ENCODE data around the gene PRKD2.

PRKD2 gene

GRCh38 chr19:46687438-46688145, 29.3 kb downstream of the PRKD2 start:
- TF ChIP-seq ZNF416 (tag by site-specific recombination; IDR thresholded peaks at IDR 0.05) (no peak), KLF8 (tag by site-specific recombination; IDR thresholded peaks at IDR 0.05) (no peak), ZNF664 (tag by site-specific recombination; IDR thresholded peaks at IDR 0.05) (peak; percentile 94)
- Histone ChIP-seq H3K4me1 (ENCODE audit: control insufficient read depth, insufficient read depth, low read length) (no peaks in the 10 kb centered on the region), H3K4me3 (ENCODE audit: low read depth, low read length) (no peak overlapping the region), H3K36me3 (ENCODE audit: control insufficient read depth in 2 of 2, insufficient read depth in 1 of 2, low read length in 2 of 2) (peaks cover 81 to 93% of the 10 kb centered on the region in 2 experiments), H3K27ac (ENCODE audit: extremely low read depth, low read depth, low read length) (no peak overlapping the region), H3K9me3 (ENCODE audit: control insufficient read depth, insufficient read depth, low read depth, low read length) (no peaks in the 10 kb centered on the region)
- POLR2A ChIA-PET: interaction anchor here (1.0 kb wide), 1 partner anchor 23 kb away, joined by 3 read pairs; no protein-coding TSS in a partner anchor
- CTCF ChIA-PET: interaction anchor here (1.0 to 2.3 kb wide), 5 partner anchors 9 to 159 kb away, joined by 3 to 11 read pairs (median 4); no protein-coding TSS in a partner anchor

GRCh38 chr19:46685189-46685588, 31.7 kb downstream of the PRKD2 start:
- H3K27ac ChIP-seq (ENCODE audit: extremely low read depth, low read depth, low read length): no peak overlapping the region
- peaks cover 70 to 82% of the 10 kb centered on the region in 2 experiments for H3K36me3 ChIP-seq (ENCODE audit: control insufficient read depth in 2 of 2, insufficient read depth in 1 of 2, low read length in 2 of 2)
- no peaks in the 10 kb centered on the region for H3K4me1 ChIP-seq (ENCODE audit: control insufficient read depth, insufficient read depth, low read length)
- ChIA-PET POLR2A (interaction anchor here (0.8 kb wide), 1 partner anchor 74 kb away, joined by 3 read pairs; no protein-coding TSS in a partner anchor), CTCF (interaction anchor here (0.6 to 3.1 kb wide), 3 partner anchors 20 to 155 kb away, joined by 4 to 18 read pairs (median 8); partner anchors contain the start of gene DACT3)
- H3K9me3 ChIP-seq (ENCODE audit: control insufficient read depth, insufficient read depth, low read depth, low read length): no peaks in the 10 kb centered on the region
- no peak overlapping the region for H3K4me3 ChIP-seq (ENCODE audit: low read depth, low read length)
- TF ChIP-seq, protein P1, sequence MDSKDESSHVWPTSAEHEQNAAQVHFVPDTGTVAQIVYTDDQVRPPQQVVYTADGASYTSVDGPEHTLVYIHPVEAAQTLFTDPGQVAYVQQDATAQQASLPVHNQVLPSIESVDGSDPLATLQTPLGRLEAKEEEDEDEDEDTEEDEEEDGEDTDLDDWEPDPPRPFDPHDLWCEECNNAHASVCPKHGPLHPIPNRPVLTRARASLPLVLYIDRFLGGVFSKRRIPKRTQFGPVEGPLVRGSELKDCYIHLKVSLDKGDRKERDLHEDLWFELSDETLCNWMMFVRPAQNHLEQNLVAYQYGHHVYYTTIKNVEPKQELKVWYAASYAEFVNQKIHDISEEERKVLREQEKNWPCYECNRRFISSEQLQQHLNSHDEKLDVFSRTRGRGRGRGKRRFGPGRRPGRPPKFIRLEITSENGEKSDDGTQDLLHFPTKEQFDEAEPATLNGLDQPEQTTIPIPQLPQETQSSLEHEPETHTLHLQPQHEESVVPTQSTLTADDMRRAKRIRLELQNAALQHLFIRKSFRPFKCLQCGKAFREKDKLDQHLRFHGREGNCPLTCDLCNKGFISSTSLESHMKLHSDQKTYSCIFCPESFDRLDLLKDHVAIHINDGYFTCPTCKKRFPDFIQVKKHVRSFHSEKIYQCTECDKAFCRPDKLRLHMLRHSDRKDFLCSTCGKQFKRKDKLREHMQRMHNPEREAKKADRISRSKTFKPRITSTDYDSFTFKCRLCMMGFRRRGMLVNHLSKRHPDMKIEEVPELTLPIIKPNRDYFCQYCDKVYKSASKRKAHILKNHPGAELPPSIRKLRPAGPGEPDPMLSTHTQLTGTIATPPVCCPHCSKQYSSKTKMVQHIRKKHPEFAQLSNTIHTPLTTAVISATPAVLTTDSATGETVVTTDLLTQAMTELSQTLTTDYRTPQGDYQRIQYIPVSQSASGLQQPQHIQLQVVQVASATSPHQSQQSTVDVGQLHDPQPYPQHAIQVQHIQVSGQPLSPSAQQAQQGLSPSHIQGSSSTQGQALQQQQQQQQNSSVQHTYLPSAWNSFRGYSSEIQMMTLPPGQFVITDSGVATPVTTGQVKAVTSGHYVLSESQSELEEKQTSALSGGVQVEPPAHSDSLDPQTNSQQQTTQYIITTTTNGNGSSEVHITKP (tag by site-specific recombination; IDR thresholded peaks at IDR 0.05): peak; percentile 38; the same call in 1 of the 2 replicates
- no peak for TF ChIP-seq ZNF514 (tag by site-specific recombination; IDR thresholded peaks at IDR 0.05)

- 0 out of 2 replicates have a peak, but pooled peaks have one; percentile 14 for TF ChIP-seq SP3 (tag by site-specific recombination; IDR thresholded peaks at IDR 0.05)
- TF ChIP-seq KLF1 (tag by site-specific recombination; IDR thresholded peaks at IDR 0.05): peak; percentile 59
- TF ChIP-seq ZNF600 (tag by site-specific recombination; IDR thresholded peaks at IDR 0.05): peak; percentile 37; the same call in 1 of the 2 replicates
- TF ChIP-seq SP2 (tag by site-specific recombination; IDR thresholded peaks at IDR 0.05): peak; percentile 39
- no peak for TF ChIP-seq ZBTB21 (tag by site-specific recombination; IDR thresholded peaks at IDR 0.05)
- TF ChIP-seq KLF9 (tag by site-specific recombination; IDR thresholded peaks at IDR 0.05; ENCODE audit: low read depth): 0 out of 2 replicates have a peak, but pooled peaks have one; percentile 17
- CTCF ChIA-PET: interaction anchor here (1.0 kb wide), 1 partner anchor 61 kb away, joined by 3 read pairs; no protein-coding TSS in a partner anchor
- POLR2A ChIA-PET: no interaction called here
- H3K36me3 ChIP-seq (ENCODE audit: control insufficient read depth in 2 of 2, insufficient read depth in 1 of 2, low read length in 2 of 2): peaks cover 65 to 80% of the 10 kb centered on the region in 2 experiments; a peak in 2 of 3 replicates
- H3K4me1 ChIP-seq (ENCODE audit: control insufficient read depth, insufficient read depth, low read length): no peaks in the 10 kb centered on the region
- no peak overlapping the region for H3K4me3 ChIP-seq (ENCODE audit: low read depth, low read length)
- H3K9me3 ChIP-seq (ENCODE audit: control insufficient read depth, insufficient read depth, low read depth, low read length): no peaks in the 10 kb centered on the region
- no peak overlapping the region for H3K27ac ChIP-seq (ENCODE audit: extremely low read depth, low read depth, low read length)
Observed at GRCh38 chr19:46678110-46678732, 38.7 kb downstream of the PRKD2 start.
